Neural progenitor cell (in vitro differentiated cells): ENCODE measurements around the gene PRR16. TPM values are rescaled to one million over a fixed set of nuclear protein-coding genes. Genes with fewer than 3 reads are reported as not detected.

Experiments
- DNase-seq: peaks from one replicate; pipeline ENCODE4 v3.0.0-alpha.2; 2016; ENCODE audit warnings: low spot score
- H2AFZ ChIP-seq: fragments of 200-600 bp; sonication (generic); replicated peaks from 2 replicates; pipeline ENCODE4 v1.6.1; 2016; ENCODE audit warnings: antibody characterized with exemption
- H3F3A ChIP-seq: fragments of 200-600 bp; sonication (generic); 2 replicates; pipeline ENCODE4 v1.6.1; 2016; ENCODE audit warnings: antibody characterized with exemption, low read depth
- H3K27ac ChIP-seq: fragments of 200-600 bp; sonication (generic); 2 replicates; pipeline ENCODE4 v1.5.1; 2016; ENCODE audit warnings: mild to moderate bottlenecking
- H3K27me3 ChIP-seq: fragments of 200-600 bp; sonication (generic); 2 replicates; pipeline ENCODE4 v1.6.1; 2016; ENCODE audit warnings: mild to moderate bottlenecking, moderate library complexity
- H3K36me3 ChIP-seq: fragments of 200-600 bp; sonication (generic); 2 replicates; pipeline ENCODE4 v1.5.1; 2016
- H3K4me1 ChIP-seq: fragments of 200-600 bp; sonication (generic); 2 replicates; pipeline ENCODE4 v1.6.1; 2016; ENCODE audit warnings: mixed run types
- H3K4me2 ChIP-seq: fragments of 200-600 bp; sonication (generic); 2 replicates; pipeline ENCODE4 v1.6.1; 2016
- H3K4me3 ChIP-seq: fragments of 200-600 bp; sonication (generic); 2 replicates; pipeline ENCODE4 v1.5.1; 2016
- H3K79me2 ChIP-seq: fragments of 200-600 bp; sonication (generic); 2 replicates; pipeline ENCODE4 v1.6.1; 2016; ENCODE audit warnings: low read depth
- H3K9ac ChIP-seq: fragments of 200-600 bp; sonication (generic); 2 replicates; pipeline ENCODE4 v1.6.1; 2016
- H3K9me3 ChIP-seq: fragments of 200-600 bp; sonication (generic); 2 replicates; pipeline ENCODE4 v1.5.1; 2016; ENCODE audit warnings: low read depth
- H4K20me1 ChIP-seq: fragments of 200-600 bp; sonication (generic); 2 replicates; pipeline ENCODE4 v1.6.1; 2016; ENCODE audit warnings: low read depth
- H3K27ac Mint-ChIP-seq: 3 replicates; pipeline ENCODE4 v1.8.0; 2021; ENCODE audit warnings: mixed read lengths
- H3K27me3 Mint-ChIP-seq: 2 replicates; pipeline ENCODE4 v1.8.0; 2022; ENCODE audit warnings: low read depth, mild to moderate bottlenecking, inconsistent platforms, moderate library complexity, mixed read lengths; ENCODE audit not compliant: insufficient read depth
- H3K36me3 Mint-ChIP-seq: 3 replicates; pipeline ENCODE4 v1.8.0; 2021; ENCODE audit warnings: mixed read lengths
- H3K4me1 Mint-ChIP-seq: 3 replicates; pipeline ENCODE4 v1.8.0; 2021; ENCODE audit warnings: mixed read lengths
- H3K4me3 Mint-ChIP-seq: 3 replicates; pipeline ENCODE4 v1.8.0; 2021; ENCODE audit warnings: mild to moderate bottlenecking, moderate library complexity, mixed read lengths
- H3K9me3 Mint-ChIP-seq: 3 replicates; pipeline ENCODE4 v1.8.0; 2020; ENCODE audit warnings: mixed read lengths
- CTCF ChIP-seq: fragments of 200-600 bp; sonication (generic); IDR thresholded peaks from 2 replicates; pipeline ENCODE4 v1.5.1; 2017; ENCODE audit warnings: antibody characterized with exemption, mild to moderate bottlenecking
- EZH2 ChIP-seq: fragments of 200-600 bp; sonication (generic); IDR thresholded peaks from 2 replicates; pipeline ENCODE4 v1.6.1; 2017; ENCODE audit warnings: antibody characterized with exemption, mild to moderate bottlenecking, moderate library complexity
- EZH2phosphoT487 ChIP-seq: fragments of 200-600 bp; sonication (generic); IDR thresholded peaks from 2 replicates; pipeline ENCODE4 v1.6.1; 2017; ENCODE audit warnings: antibody characterized with exemption
- total RNA-seq: library from RNA; depleted of rRNA; stranded (reverse); fragments of >200 nt; gene quantifications from 2 replicates; pipeline ENCODE4 v1.2.3, GENCODE V29; 2015; ENCODE audit warnings: low replicate concordance

The PRR16 gene
- total RNA-seq, 1 donor from 2014 or later, result not detected

DNA sequence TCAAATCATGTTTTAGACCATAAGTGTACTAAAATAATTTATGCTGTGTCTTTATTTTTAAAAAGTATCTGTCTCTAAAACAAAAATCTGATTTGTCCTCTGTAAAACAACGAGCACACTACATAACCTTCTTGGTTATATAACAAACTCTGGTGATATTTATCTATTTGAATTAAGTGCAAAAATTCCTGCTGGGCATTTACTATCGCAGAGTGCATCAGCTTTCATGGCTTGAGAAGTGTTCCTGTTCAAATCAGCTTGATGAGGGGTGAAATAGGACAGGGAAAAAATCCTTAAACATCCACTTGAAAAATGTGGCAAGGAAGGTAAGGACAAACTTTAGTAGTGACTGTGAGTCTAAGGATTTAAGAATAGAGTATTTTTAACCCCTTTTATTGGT is 65.3 kb downstream of the PRR16 start:
- Histone ChIP-seq H3K27me3 (no peaks in the 10 kb centered on the region), H2AFZ (no peak overlapping the region), H3K79me2 (no peaks in the 10 kb centered on the region), H3K9me3 (no peaks in the 10 kb centered on the region), H3K4me1 (peaks cover 6% of the 10 kb centered on the region), H3K4me3 (no peak overlapping the region), H3K27ac (no peak overlapping the region), H4K20me1 (no peaks in the 10 kb centered on the region), H3K36me3 (no peaks in the 10 kb centered on the region), H3K9ac (no peak overlapping the region), H3K4me2 (no peak overlapping the region), H3F3A (no peaks in the 10 kb centered on the region)
- Mint-ChIP-seq H3K4me3 (no peak overlapping the region), H3K36me3 (no peaks in the 10 kb centered on the region), H3K27me3 (no peaks in the 10 kb centered on the region), H3K9me3 (no peaks in the 10 kb centered on the region), H3K27ac (no peak overlapping the region), H3K4me1 (peaks cover 7% of the 10 kb centered on the region)
- TF ChIP-seq EZH2phosphoT487, result no peak
- no peak for TF ChIP-seq CTCF
- no peak for TF ChIP-seq EZH2
- DNase-seq, result no peak

- TF ChIP-seq CTCF (no peak), EZH2phosphoT487 (no peak), EZH2 (no peak)
- Mint-ChIP-seq H3K9me3 (no peaks in the 10 kb centered on the region), H3K4me3 (no peak overlapping the region), H3K4me1 (peaks cover 7% of the 10 kb centered on the region), H3K27ac (no peak overlapping the region), H3K27me3 (no peaks in the 10 kb centered on the region), H3K36me3 (no peaks in the 10 kb centered on the region)
- Histone ChIP-seq H3K36me3 (no peaks in the 10 kb centered on the region), H3K4me3 (no peak overlapping the region), H3F3A (no peaks in the 10 kb centered on the region), H3K4me1 (peaks cover 6% of the 10 kb centered on the region), H3K27ac (no peak overlapping the region), H2AFZ (no peak overlapping the region), H3K4me2 (no peak overlapping the region), H4K20me1 (no peaks in the 10 kb centered on the region), H3K27me3 (no peaks in the 10 kb centered on the region), H3K9me3 (no peaks in the 10 kb centered on the region), H3K9ac (no peak overlapping the region), H3K79me2 (no peaks in the 10 kb centered on the region)
- peak; percentile 7 for DNase-seq
Measured at GRCh38 chr5:120531215-120531614, 67.1 kb downstream of the PRR16 start.

DNA sequence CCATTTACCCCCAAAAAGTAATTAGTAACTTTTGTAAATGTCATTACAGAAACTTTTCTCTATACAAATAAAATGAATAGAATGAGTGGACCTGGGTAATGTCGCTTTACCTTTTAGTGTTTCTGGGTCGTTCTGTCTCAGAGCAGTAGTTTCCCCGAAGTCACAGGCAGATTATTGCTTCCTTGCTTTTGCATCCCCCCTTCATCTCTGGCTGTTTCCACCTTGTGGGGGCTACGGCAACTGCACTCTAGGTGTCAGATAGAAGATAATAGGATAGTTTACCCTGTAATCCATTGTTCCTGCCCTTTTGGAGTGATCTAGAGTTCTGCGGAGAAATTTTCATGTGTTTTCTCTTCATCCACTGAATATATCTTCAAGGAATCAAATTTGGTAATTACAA is 68.7 kb downstream of the PRR16 start:
- Histone ChIP-seq H3K27me3 (no peaks in the 10 kb centered on the region), H3K9ac (no peak overlapping the region), H3K4me1 (peaks cover 6% of the 10 kb centered on the region), H3F3A (no peaks in the 10 kb centered on the region), H3K27ac (no peak overlapping the region), H4K20me1 (no peaks in the 10 kb centered on the region), H3K79me2 (no peaks in the 10 kb centered on the region), H2AFZ (no peak overlapping the region), H3K4me2 (no peak overlapping the region), H3K36me3 (no peaks in the 10 kb centered on the region), H3K9me3 (no peaks in the 10 kb centered on the region), H3K4me3 (no peak overlapping the region)
- no peaks in the 10 kb centered on the region for H3K4me1 Mint-ChIP-seq
- no peaks in the 10 kb centered on the region for H3K27me3 Mint-ChIP-seq
- H3K9me3 Mint-ChIP-seq, result no peaks in the 10 kb centered on the region
- H3K36me3 Mint-ChIP-seq, result no peaks in the 10 kb centered on the region
- no peak overlapping the region for H3K4me3 Mint-ChIP-seq
- no peak overlapping the region for H3K27ac Mint-ChIP-seq
- DNase-seq, result peak; percentile 69
- TF ChIP-seq EZH2phosphoT487 (no peak), CTCF (peak; percentile 64), EZH2 (no peak)
